ENCODE data around the gene DDX49.

DDX49 gene

DNA sequence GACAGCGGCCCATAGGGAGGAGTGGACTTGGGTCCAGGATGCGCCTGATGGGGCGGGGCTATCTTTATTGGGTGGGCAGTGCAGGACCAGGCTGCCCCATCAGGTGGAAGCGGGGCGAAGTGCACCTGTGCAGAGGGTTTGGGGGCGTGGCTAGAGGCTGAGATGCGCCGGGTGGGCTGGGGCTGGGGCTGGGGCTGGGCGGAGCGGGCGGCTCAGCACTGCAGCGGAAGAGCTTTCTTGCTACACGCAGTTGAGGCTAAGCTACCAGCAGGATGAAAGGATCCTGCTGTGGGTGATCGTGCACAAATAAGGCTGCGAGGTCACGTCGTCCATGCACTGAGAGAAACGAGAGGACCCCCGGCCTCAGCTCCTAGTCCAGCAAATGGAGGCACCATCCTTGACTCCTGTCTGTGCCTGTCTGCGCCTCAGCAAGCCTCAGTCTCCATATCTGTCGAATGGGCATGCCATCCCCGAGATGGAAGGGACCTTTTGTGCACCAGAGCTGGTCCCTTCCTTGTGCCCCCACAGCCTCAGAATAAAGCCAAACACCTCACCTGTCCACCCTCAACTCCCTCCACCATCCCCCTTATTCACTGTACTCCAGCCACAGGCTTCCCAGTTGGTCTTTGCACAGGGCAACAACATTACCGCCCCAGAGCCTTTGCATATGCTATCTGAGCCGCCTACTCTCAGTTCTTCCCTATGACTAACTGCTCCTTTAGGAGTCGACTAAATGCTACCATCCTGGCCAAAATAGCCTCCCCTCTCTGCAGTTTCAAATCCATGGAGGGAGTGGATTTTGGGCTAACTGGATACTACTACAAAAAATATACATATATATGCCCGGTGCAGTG lies 42.5 kb downstream of the DDX49 start:
- CTCF ChIA-PET, result no interaction called here
- DNase-seq (ENCODE audit: low read depth, low spot score), result no peak
- H3K4me3 ChIP-seq (ENCODE audit: low read depth, low read length), result no peak overlapping the region
- POLR2A ChIA-PET, result no interaction called here
- TF ChIP-seq, protein P1, sequence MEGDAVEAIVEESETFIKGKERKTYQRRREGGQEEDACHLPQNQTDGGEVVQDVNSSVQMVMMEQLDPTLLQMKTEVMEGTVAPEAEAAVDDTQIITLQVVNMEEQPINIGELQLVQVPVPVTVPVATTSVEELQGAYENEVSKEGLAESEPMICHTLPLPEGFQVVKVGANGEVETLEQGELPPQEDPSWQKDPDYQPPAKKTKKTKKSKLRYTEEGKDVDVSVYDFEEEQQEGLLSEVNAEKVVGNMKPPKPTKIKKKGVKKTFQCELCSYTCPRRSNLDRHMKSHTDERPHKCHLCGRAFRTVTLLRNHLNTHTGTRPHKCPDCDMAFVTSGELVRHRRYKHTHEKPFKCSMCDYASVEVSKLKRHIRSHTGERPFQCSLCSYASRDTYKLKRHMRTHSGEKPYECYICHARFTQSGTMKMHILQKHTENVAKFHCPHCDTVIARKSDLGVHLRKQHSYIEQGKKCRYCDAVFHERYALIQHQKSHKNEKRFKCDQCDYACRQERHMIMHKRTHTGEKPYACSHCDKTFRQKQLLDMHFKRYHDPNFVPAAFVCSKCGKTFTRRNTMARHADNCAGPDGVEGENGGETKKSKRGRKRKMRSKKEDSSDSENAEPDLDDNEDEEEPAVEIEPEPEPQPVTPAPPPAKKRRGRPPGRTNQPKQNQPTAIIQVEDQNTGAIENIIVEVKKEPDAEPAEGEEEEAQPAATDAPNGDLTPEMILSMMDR (IDR thresholded peaks at IDR 0.05; ENCODE audit: insufficient read depth, low read length, missing control alignments), result no peak

GRCh38 chr19:18964121-18964520 lies 44.6 kb downstream of the DDX49 start:
- no peak overlapping the region for H3K4me3 ChIP-seq (ENCODE audit: low read depth, low read length)
- no peak for DNase-seq (ENCODE audit: low read depth, low spot score)
- CTCF ChIA-PET, result interaction anchor here (1.4 kb wide), 1 partner anchor 22 kb away, joined by 3 read pairs; no protein-coding TSS in a partner anchor
- POLR2A ChIA-PET, result no interaction called here
- TF ChIP-seq, protein P1 (IDR thresholded peaks at IDR 0.05; ENCODE audit: insufficient read depth, low read length, missing control alignments), result no peak

DNA sequence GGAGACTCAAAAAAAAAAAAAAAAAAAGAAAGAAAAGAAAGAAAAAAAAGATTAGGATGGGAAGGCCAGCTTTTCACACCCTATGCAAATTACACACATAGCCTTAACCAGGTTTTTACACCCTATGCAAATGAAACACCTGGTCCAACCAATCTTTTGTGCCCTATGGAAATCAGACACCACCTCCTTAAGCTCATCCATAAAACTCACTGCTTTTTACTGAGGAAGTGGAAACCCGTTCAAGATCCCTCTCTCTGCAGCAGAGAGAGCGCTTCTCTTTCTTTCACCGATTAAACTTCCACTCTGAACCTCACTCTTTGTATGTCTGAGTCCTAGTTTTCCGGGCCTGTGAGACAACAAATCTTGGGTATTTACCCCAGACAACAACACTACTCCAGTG lies 46.8 kb downstream of the DDX49 start:
- ChIA-PET POLR2A (no interaction called here), CTCF (interaction anchor here (1.3 kb wide), 1 partner anchor 21 kb away, joined by 5 read pairs; no protein-coding TSS in a partner anchor)
- no peak overlapping the region for H3K4me3 ChIP-seq (ENCODE audit: low read depth, low read length)
- DNase-seq (ENCODE audit: low read depth, low spot score), result no peak
- TF ChIP-seq, protein P1 (IDR thresholded peaks at IDR 0.05; ENCODE audit: insufficient read depth, low read length, missing control alignments), result no peak

- DNase-seq (ENCODE audit: low read depth, low spot score), result no peak
- TF ChIP-seq, protein P1 (IDR thresholded peaks at IDR 0.05; ENCODE audit: insufficient read depth, low read length, missing control alignments), result no peak
- CTCF ChIA-PET, result interaction anchor here (1.0 to 1.6 kb wide), 4 partner anchors 10 to 29 kb away, joined by 3 read pairs; no protein-coding TSS in a partner anchor
- no peak overlapping the region for H3K4me3 ChIP-seq (ENCODE audit: low read depth, low read length)
- POLR2A ChIA-PET, result no interaction called here
Observed at GRCh38 chr19:18967358-18968146, 48.0 kb downstream of the DDX49 start.

- ChIA-PET CTCF (interaction anchor here (0.6 to 1.6 kb wide), 2 partner anchors 17 to 25 kb away, joined by 3 to 5 read pairs; no protein-coding TSS in a partner anchor), POLR2A (no interaction called here)
- TF ChIP-seq, protein P1 (IDR thresholded peaks at IDR 0.05; ENCODE audit: insufficient read depth, low read length, missing control alignments), result no peak
- no peak overlapping the region for H3K4me3 ChIP-seq (ENCODE audit: low read depth, low read length)
- DNase-seq (ENCODE audit: low read depth, low spot score), result no peak
Observed at GRCh38 chr19:18969931-18970659, 50.6 kb downstream of the DDX49 start.
